ENCODE data around the gene PARVB.
"Not testable (repeated sequence)": the region's sequence is repeated elsewhere in the genome, so short reads cannot be mapped to it uniquely, and the experiment has no call there.

PARVB gene

GRCh38 chr22:44029069-44029468 lies 5.0 kb downstream of the PARVB start:
- DNase-seq, result no peak

- no peak for DNase-seq
Measured at GRCh38 chr22:44030051-44030701, 6.1 kb downstream of the PARVB start.

GRCh38 chr22:44030702-44031082 lies 6.6 kb downstream of the PARVB start:
- DNase-seq, result no peak

- no peak for DNase-seq
Measured at GRCh38 chr22:44031158-44031952, 7.3 kb downstream of the PARVB start.

GRCh38 chr22:44032126-44032730 lies 8.1 kb downstream of the PARVB start:
- DNase-seq, result no peak

GRCh38 chr22:44033287-44033686 lies 9.2 kb downstream of the PARVB start:
- no peak for DNase-seq

GRCh38 chr22:44033694-44034093 lies 9.6 kb downstream of the PARVB start:
- DNase-seq, result no peak

- peak; percentile 37 for DNase-seq
Measured at GRCh38 chr22:44037519-44038375, 13.6 kb downstream of the PARVB start.

- no peak for DNase-seq
Measured at GRCh38 chr22:44039566-44040171, 15.6 kb downstream of the PARVB start.

- no peak for DNase-seq
Measured at GRCh38 chr22:44042249-44043218, 18.4 kb downstream of the PARVB start.

- DNase-seq, result no peak
Measured at GRCh38 chr22:44045145-44045544, 21.0 kb downstream of the PARVB start.

GRCh38 chr22:44046485-44047141 lies 22.5 kb downstream of the PARVB start:
- DNase-seq, result no peak

GRCh38 chr22:44047891-44048301 lies 23.8 kb downstream of the PARVB start:
- peak; percentile 29 for DNase-seq

- no peak for DNase-seq
Measured at GRCh38 chr22:44049486-44050231, 25.6 kb downstream of the PARVB start.

- DNase-seq, result no peak
Measured at GRCh38 chr22:44050766-44051355, 26.8 kb downstream of the PARVB start.

- DNase-seq, result no peak
Measured at GRCh38 chr22:44051358-44051757, 27.3 kb downstream of the PARVB start.

GRCh38 chr22:44051961-44052360 lies 27.9 kb downstream of the PARVB start:
- DNase-seq, result no peak

GRCh38 chr22:44055805-44056204 lies 31.7 kb downstream of the PARVB start:
- no peak for DNase-seq

GRCh38 chr22:44056649-44057048 lies 32.5 kb downstream of the PARVB start:
- not testable (repeated sequence) for DNase-seq
